OCI-LY7 (cell line): ENCODE data around the gene NME9.

Experiments used
- EZH2phosphoT487 ChIP-seq: fragments of 200-600 bp; sonication (generic); IDR thresholded peaks from 2 replicates; pipeline ENCODE4 v1.6.1; 2018; ENCODE audit warnings: low read depth, borderline replicate concordance, mild to moderate bottlenecking, mixed run types, antibody characterized with exemption, low read length, moderate library complexity, mixed read lengths
- TF ChIP-seq, protein P1 (sequence below): fragments of 200-600 bp; sonication (generic); conservative IDR thresholded peaks from 2 replicates; pipeline ENCODE4 v1.5.1; 2014; ENCODE audit warnings: mild to moderate bottlenecking, antibody characterized with exemption, low read length, moderate library complexity, mixed read lengths

DNA sequence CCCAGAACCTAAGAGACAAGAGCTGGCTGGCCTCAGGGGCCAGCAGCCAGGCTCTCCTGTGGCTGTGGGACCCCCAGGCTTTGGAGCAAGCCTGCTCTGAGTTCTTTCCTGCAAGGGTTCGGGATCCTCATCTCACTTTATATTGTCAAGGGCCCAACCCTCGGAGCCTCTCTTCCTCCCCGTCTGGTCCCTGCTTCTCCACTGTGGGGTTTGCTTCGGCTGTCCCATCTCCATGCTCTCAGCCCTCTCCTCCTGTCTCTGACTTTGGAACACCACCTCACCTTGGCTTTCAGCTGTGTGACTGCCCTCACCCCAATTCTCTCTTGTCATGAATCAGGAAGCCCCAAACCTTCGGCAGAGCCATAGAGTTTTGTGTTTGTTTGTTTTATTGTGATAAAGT is 48.7 kb upstream of the NME9 start:
- TF ChIP-seq, protein P1, sequence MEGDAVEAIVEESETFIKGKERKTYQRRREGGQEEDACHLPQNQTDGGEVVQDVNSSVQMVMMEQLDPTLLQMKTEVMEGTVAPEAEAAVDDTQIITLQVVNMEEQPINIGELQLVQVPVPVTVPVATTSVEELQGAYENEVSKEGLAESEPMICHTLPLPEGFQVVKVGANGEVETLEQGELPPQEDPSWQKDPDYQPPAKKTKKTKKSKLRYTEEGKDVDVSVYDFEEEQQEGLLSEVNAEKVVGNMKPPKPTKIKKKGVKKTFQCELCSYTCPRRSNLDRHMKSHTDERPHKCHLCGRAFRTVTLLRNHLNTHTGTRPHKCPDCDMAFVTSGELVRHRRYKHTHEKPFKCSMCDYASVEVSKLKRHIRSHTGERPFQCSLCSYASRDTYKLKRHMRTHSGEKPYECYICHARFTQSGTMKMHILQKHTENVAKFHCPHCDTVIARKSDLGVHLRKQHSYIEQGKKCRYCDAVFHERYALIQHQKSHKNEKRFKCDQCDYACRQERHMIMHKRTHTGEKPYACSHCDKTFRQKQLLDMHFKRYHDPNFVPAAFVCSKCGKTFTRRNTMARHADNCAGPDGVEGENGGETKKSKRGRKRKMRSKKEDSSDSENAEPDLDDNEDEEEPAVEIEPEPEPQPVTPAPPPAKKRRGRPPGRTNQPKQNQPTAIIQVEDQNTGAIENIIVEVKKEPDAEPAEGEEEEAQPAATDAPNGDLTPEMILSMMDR = no peak
- no peak for TF ChIP-seq EZH2phosphoT487
